Neural cell (in vitro differentiated cells): ENCODE results near the gene ALK.
"Not testable (repeated sequence)": the region's sequence is repeated elsewhere in the genome, so short reads cannot be mapped to it uniquely, and the experiment has no call there.

Source experiments
- CTCF ChIP-seq: fragments of 450-650 bp; IDR thresholded peaks from 2 replicates; pipeline ENCODE4 v1.5.1; 2014; ENCODE audit warnings: antibody characterized with exemption, mild to moderate bottlenecking, moderate library complexity; ENCODE audit not compliant: poor library complexity, severe bottlenecking
- POLR2AphosphoS5 ChIP-seq: IDR thresholded peaks from 2 replicates; pipeline ENCODE4 v1.6.1; 2012

DNA sequence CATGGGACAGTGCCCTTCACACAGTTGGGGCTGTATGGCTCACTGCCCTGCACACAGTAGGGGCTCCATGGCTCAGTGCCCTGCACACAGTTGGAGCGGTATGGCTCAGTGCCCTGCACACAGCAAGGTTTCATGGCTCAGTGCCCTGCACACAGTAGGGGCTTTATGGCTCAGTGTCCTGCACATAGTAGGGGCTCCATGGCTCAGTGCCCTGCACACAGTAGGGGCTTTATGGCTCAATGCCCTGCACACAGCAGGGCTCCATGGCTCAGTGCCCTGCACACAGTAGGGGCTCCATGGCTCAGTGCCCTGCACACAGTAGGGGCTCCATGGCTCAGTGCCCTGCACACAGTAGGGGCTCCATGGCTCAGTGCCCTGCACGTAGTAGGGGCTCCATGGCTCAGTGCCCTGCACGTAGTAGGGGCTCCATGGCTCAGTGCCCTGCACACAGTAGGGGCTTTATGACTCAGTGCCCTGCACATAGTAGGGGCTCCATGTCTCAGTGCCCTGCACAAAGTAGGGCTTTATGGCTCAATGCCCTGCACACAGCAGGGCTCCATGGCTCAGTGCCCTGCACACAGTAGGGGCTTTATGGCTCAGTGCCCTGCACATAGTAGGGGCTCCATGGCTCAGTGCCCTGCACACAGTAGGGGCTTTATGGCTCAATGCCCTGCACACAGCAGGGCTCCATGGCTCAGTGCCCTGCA lies 676.2 kb downstream of the ALK start:
- not testable (repeated sequence) for TF ChIP-seq CTCF, POLR2AphosphoS5
